H1 (cell line): Measurements from ENCODE around the gene BRD4. TPM values are rescaled to one million over a fixed set of nuclear protein-coding genes. Genes with fewer than 3 reads are reported as not detected.
A peak's percentile ranks its signal among the peaks of the same experiment; 100 is the strongest.

Experiments used
- CTCF ChIA-PET: fragments of 300-600 bp; sonication (Branson Sonifier 250); formaldehyde crosslinking; loops from one replicate; lab custom pipeline; 2021; ENCODE audit not compliant: partially characterized antibody; lab: Charles Lee
- POLR2A ChIA-PET: fragments of 300-600 bp; sonication (Branson Sonifier 250); formaldehyde crosslinking; loops from one replicate; lab custom pipeline; 2021; ENCODE audit warnings: inconsistent platforms; ENCODE audit not compliant: partially characterized antibody; lab: Charles Lee
- DNase-seq, 2 experiments: peaks; one replicate each; pipeline versions ENCODE4 v3.0.0 to v3.0.0-alpha.2; 2010 to 2022; ENCODE audit warnings: low spot score in 2 of 2, low read depth in 1 of 2, mixed read lengths in 1 of 2
- FAIRE-seq: peaks from 2 replicates; lab custom pipeline; 2011; peaks lifted over from hg19 to GRCh38; lab: Jason Lieb, UNC
- H2AFZ ChIP-seq: 2 replicates; pipeline ENCODE4 v1.8.1; 2012; ENCODE audit warnings: low read length, inconsistent platforms
- H2AK5ac ChIP-seq: 2 replicates; pipeline ENCODE4 v1.6.1; 2013; ENCODE audit warnings: low read depth, low read length
- H2BK120ac ChIP-seq: replicated peaks from 2 replicates; pipeline ENCODE3; 2013; ENCODE audit warnings: low read depth, low read length, inconsistent platforms
- H2BK12ac ChIP-seq: 2 replicates; pipeline ENCODE4 v1.6.1; 2013; ENCODE audit warnings: low read depth, low read length
- H2BK15ac ChIP-seq: 2 replicates; pipeline ENCODE4 v1.6.1; 2013; ENCODE audit warnings: low read length
- H2BK20ac ChIP-seq: 2 replicates; pipeline ENCODE4 v1.6.1; 2013; ENCODE audit warnings: low read length
- H2BK5ac ChIP-seq: 2 replicates; pipeline ENCODE4 v1.6.1; 2013; ENCODE audit warnings: low read depth, low read length
- H3K14ac ChIP-seq: 2 replicates; pipeline ENCODE4 v1.6.1; 2013; ENCODE audit warnings: inconsistent platforms; ENCODE audit not compliant: insufficient read length
- H3K18ac ChIP-seq: 2 replicates; pipeline ENCODE4 v1.6.1; 2013; ENCODE audit warnings: low read length; ENCODE audit errors: extremely low read depth
- H3K23ac ChIP-seq: 2 replicates; pipeline ENCODE4 v1.6.1; 2013; ENCODE audit warnings: inconsistent platforms; ENCODE audit not compliant: insufficient read length
- H3K23me2 ChIP-seq: 2 replicates; pipeline ENCODE4 v1.6.1; 2013; ENCODE audit warnings: low read depth, low read length
- H3K27ac ChIP-seq: 2 replicates; pipeline ENCODE4 v1.6.1; 2011; ENCODE audit warnings: low read depth, low read length, inconsistent platforms
- H3K27me3 ChIP-seq, 4 experiments: replicated peaks in 1 of 4; 1 replicate in 1 of 4; 2 replicates in 3 of 4; pipeline versions ENCODE4 v1.6.1 to v1.8.1; 2011 to 2013; ENCODE audit warnings: low read length in 3 of 4, mild to moderate bottlenecking in 3 of 4, inconsistent platforms in 2 of 4, mixed read lengths in 2 of 4, moderate library complexity in 1 of 4; ENCODE audit not compliant: control insufficient read depth in 3 of 4, insufficient read depth in 3 of 4; ENCODE audit errors: extremely low read depth in 1 of 4
- H3K36me3 ChIP-seq, 4 experiments: 2 replicates each; pipeline versions ENCODE4 v1.6.1 to v1.8.1; 2011 to 2013; ENCODE audit warnings: mild to moderate bottlenecking in 4 of 4, low read length in 3 of 4, moderate library complexity in 2 of 4, control low read depth in 1 of 4, inconsistent platforms in 1 of 4; ENCODE audit not compliant: insufficient read depth in 4 of 4, control insufficient read depth in 2 of 4
- H3K4ac ChIP-seq: replicated peaks from 2 replicates; pipeline ENCODE3; 2013; ENCODE audit warnings: low read length, low read depth, mixed read lengths, inconsistent platforms; ENCODE audit not compliant: insufficient read length
- H3K4me1 ChIP-seq, 4 experiments: replicated peaks in 1 of 4; 1 replicate in 1 of 4; 2 replicates in 3 of 4; pipeline versions ENCODE4 v1.6.1 to v1.8.1; 2011 to 2013; ENCODE audit warnings: low read length in 3 of 4, inconsistent platforms in 2 of 4, mixed read lengths in 1 of 4; ENCODE audit not compliant: insufficient read depth in 4 of 4, control insufficient read depth in 3 of 4
- H3K4me2 ChIP-seq, 2 experiments: 2 replicates each; pipeline versions ENCODE4 v1.6.1 to v1.8.1; 2011 to 2013; ENCODE audit warnings: low read depth in 2 of 2, low read length in 2 of 2, control low read depth in 1 of 2, inconsistent platforms in 1 of 2, mild to moderate bottlenecking in 1 of 2; ENCODE audit not compliant: insufficient read depth in 1 of 2
- H3K4me3 ChIP-seq, 4 experiments: fragments of 200-600, 300-600 bp in 1 of 4; sonication (generic), shearing (Covaris generic), sonication (Bioruptor Twin) in 1 of 4; 2 replicates each; pipeline versions ENCODE4 v1.5.1 to v1.8.1; 2011 to 2016; ENCODE audit warnings: low read length in 4 of 4, low read depth in 3 of 4, control low read depth in 2 of 4, inconsistent platforms in 2 of 4, mild to moderate bottlenecking in 2 of 4, mixed read lengths in 1 of 4, moderate library complexity in 1 of 4; ENCODE audit not compliant: insufficient read depth in 2 of 4; ENCODE audit errors: extremely low read depth in 1 of 4
- H3K56ac ChIP-seq: replicated peaks from 2 replicates; pipeline ENCODE3; 2013; ENCODE audit warnings: low read depth, mild to moderate bottlenecking, mixed read lengths, low read length, inconsistent platforms; ENCODE audit not compliant: insufficient read length
- H3K79me1 ChIP-seq: 2 replicates; pipeline ENCODE4 v1.6.1; 2013; ENCODE audit warnings: low read depth, low read length, control low read depth
- H3K79me2 ChIP-seq, 2 experiments: 2 replicates each; pipeline versions ENCODE4 v1.6.1 to v1.8.1; 2012 to 2013; ENCODE audit warnings: low read length in 2 of 2, mild to moderate bottlenecking in 2 of 2, inconsistent platforms in 1 of 2; ENCODE audit not compliant: insufficient read depth in 2 of 2, control insufficient read depth in 1 of 2
- H3K9ac ChIP-seq, 4 experiments: replicated peaks in 1 of 4; 1 replicate in 1 of 4; 2 replicates in 3 of 4; pipeline versions ENCODE4 v1.6.1 to v1.8.1; 2011 to 2013; ENCODE audit warnings: low read depth in 3 of 4, low read length in 3 of 4, control low read depth in 2 of 4, mild to moderate bottlenecking in 2 of 4, moderate library complexity in 2 of 4, inconsistent platforms in 1 of 4; ENCODE audit errors: extremely low read depth in 1 of 4
- H3K9me3 ChIP-seq, 2 experiments: 2 replicates each; pipeline versions ENCODE4 v1.6.1 to v1.8.1; 2012 to 2013; ENCODE audit warnings: mild to moderate bottlenecking in 2 of 2, moderate library complexity in 2 of 2, control low read depth in 1 of 2, inconsistent platforms in 1 of 2, low read depth in 1 of 2, low read length in 1 of 2, mixed read lengths in 1 of 2; ENCODE audit not compliant: insufficient read depth in 2 of 2
- H4K20me1 ChIP-seq, 2 experiments: replicated peaks in 1 of 2; 2 replicates each; pipeline versions ENCODE3 to v1.8.1; 2011 to 2013; ENCODE audit warnings: inconsistent platforms in 2 of 2, low read length in 2 of 2, mild to moderate bottlenecking in 1 of 2; ENCODE audit not compliant: insufficient read depth in 2 of 2, control insufficient read depth in 1 of 2
- H4K5ac ChIP-seq: 2 replicates; pipeline ENCODE4 v1.6.1; 2013; ENCODE audit warnings: low read length, low read depth, mixed read lengths, inconsistent platforms; ENCODE audit not compliant: insufficient read length
- H4K8ac ChIP-seq: 2 replicates; pipeline ENCODE4 v1.8.0; 2013; ENCODE audit warnings: mild to moderate bottlenecking, moderate library complexity, low read length, inconsistent platforms; ENCODE audit not compliant: insufficient read depth; ENCODE audit errors: extremely low read depth
- H4K91ac ChIP-seq: replicated peaks from 2 replicates; pipeline ENCODE3; 2013; ENCODE audit warnings: low read length, mixed read lengths, inconsistent platforms; ENCODE audit not compliant: insufficient read length
- CTCF ChIP-seq, 3 experiments: IDR thresholded peaks; 1 replicate in 2 of 3; 2 replicates in 1 of 3; pipeline versions ENCODE4 v1.5.1 to v1.6.1; 2011; ENCODE audit warnings: low read length in 3 of 3, mild to moderate bottlenecking in 3 of 3, inconsistent platforms in 2 of 3, low read depth in 1 of 3, moderate library complexity in 1 of 3; ENCODE audit not compliant: insufficient read depth in 1 of 3; ENCODE audit errors: control extremely low read depth in 1 of 3
- POLR2AphosphoS5 ChIP-seq: IDR thresholded peaks from 2 replicates; pipeline ENCODE4 v1.6.1; 2011; ENCODE audit warnings: low read depth, low read length
- RAD21 ChIP-seq, 2 experiments: IDR thresholded peaks in 1 of 2; conservative IDR thresholded peaks in 1 of 2; 2 replicates each; pipeline ENCODE4 v1.6.1; 2011; ENCODE audit warnings: low read depth in 2 of 2, low read length in 2 of 2, improper control_type of control experiment in 1 of 2, inconsistent platforms in 1 of 2, mild to moderate bottlenecking in 1 of 2, moderate library complexity in 1 of 2
- SP1 ChIP-seq: IDR thresholded peaks from 2 replicates; pipeline ENCODE4 v1.6.1; 2011; ENCODE audit warnings: low read depth, low read length
- WGBS, 2 experiments: shearing (Covaris generic) in 1 of 2; methylation state at CpG; one replicate each; pipeline versions ENCODE4 v1.1.6 to v1.1.7; 2013 to 2015; ENCODE audit warnings: low lambda C conversion rate in 2 of 2, mixed read lengths in 2 of 2, inconsistent platforms in 1 of 2, low coverage in 1 of 2, missing lambda C conversion rate in 1 of 2; ENCODE audit not compliant: insufficient replicate concordance in 2 of 2, insufficient coverage in 1 of 2, insufficient read length in 1 of 2; ENCODE audit errors: extremely low coverage in 1 of 2, missing lambda C conversion rate in 1 of 2; 5-methylcytosine and 5-hydroxymethylcytosine counted together
- polyA plus RNA-seq, 7 experiments: library from polyadenylated mRNA; depleted of rRNA in 3 of 7; stranded (reverse) in 5 of 7; unstranded in 2 of 7; fragments of >200 nt in 5 of 7; fragments of 200-250 nt in 2 of 7; gene quantifications; 1 replicate in 5 of 7; 2 replicates in 1 of 7; 4 replicates in 1 of 7; pipeline versions ENCODE4 v1.2.1 to v1.2.3, GENCODE V29; 2011 to 2013; ENCODE audit warnings: missing spikeins in 2 of 7, mixed read lengths in 2 of 7
- total RNA-seq: library from RNA; stranded (reverse); fragmentation: NEBNext Ultra II Directional; extraction: Animal tissue kit (Norgen Biotek cat#: 25700); gene quantifications from 2 replicates; pipeline ENCODE4 v1.2.1, GENCODE V29; 2021

The BRD4 gene
- total and polyA plus RNA-seq, 2 of the 8 experiments (the other 6 are each of a cell fraction or from before 2014, with no cell fraction given): 14.1 to 146 TPM

- no peak overlapping the region for H3K27ac ChIP-seq
- CTCF ChIA-PET: interaction anchor here (0.8 to 2.2 kb wide), 7 partner anchors 9 to 94 kb away, joined by 3 to 7 read pairs (median 3); no protein-coding TSS in a partner anchor
- FAIRE-seq: no peak
Measured at GRCh38 chr19:15324791-15325519, 7.4 kb downstream of the BRD4 start.

More at GRCh38 chr19:15324791-15325519, 7.4 kb downstream of the BRD4 start:
- H3K14ac ChIP-seq: no peak overlapping the region
- H3K4me1 ChIP-seq: peaks cover 0 to 18% (median 6%) of the 10 kb centered on the region in 4 experiments
- H2BK20ac ChIP-seq: no peak overlapping the region
- TF ChIP-seq SP1: no peak
- peak in 2 of 3 experiments; percentile 22 to 23; a peak in 3 of 4 replicates for TF ChIP-seq CTCF (IDR thresholded peaks at IDR 0.05; ENCODE audit: control extremely low read depth in 1 of 3, insufficient read depth in 1 of 3, low read depth in 1 of 3, low read length in 3 of 3)
- TF ChIP-seq POLR2AphosphoS5: peak; percentile 44; the same call in 1 of the 2 replicates
- peak in 1 of 2 experiments; percentile 30; a peak in 1 of 4 replicates for TF ChIP-seq RAD21 (IDR thresholded peaks at IDR 0.05 in 1 of 2, conservative IDR thresholded peaks at IDR 0.05 in 1 of 2; ENCODE audit: low read depth in 2 of 2, low read length in 2 of 2)
- H3K79me2 ChIP-seq: peaks cover 92 to 98% of the 10 kb centered on the region in 2 experiments
- H3K79me1 ChIP-seq: peaks cover 7% of the 10 kb centered on the region
- POLR2A ChIA-PET: interaction anchor here (0.8 to 2.1 kb wide), 13 partner anchors 8 to 144 kb away, joined by 3 to 6 read pairs (median 3); partner anchors contain the start of gene AKAP8
- no peak overlapping the region for H4K5ac ChIP-seq
- no peak overlapping the region for H2AFZ ChIP-seq
- no peak overlapping the region for H3K4me3 ChIP-seq
- no peak overlapping the region for H2BK120ac ChIP-seq
- no peaks in the 10 kb centered on the region for H3K36me3 ChIP-seq
- no peaks in the 10 kb centered on the region for H3K23me2 ChIP-seq
- H3K4ac ChIP-seq: no peak overlapping the region
- 85% methylated on average over 6 of the region's 6 CpGs; no CpG with 5 or more reads in 1 of the 2 experiments for WGBS, 2 experiments
- no peak overlapping the region; the same call in 1 of the 2 replicates for H2AK5ac ChIP-seq
- H3K23ac ChIP-seq: no peak overlapping the region
- no peak for DNase-seq
- no peak overlapping the region for H2BK15ac ChIP-seq
- no peak overlapping the region for H2BK12ac ChIP-seq
- no peak overlapping the region for H3K56ac ChIP-seq
- no peak overlapping the region for H2BK5ac ChIP-seq
- no peak overlapping the region for H3K18ac ChIP-seq
- H3K4me2 ChIP-seq: no peak overlapping the region
- no peak overlapping the region for H4K91ac ChIP-seq
- no peaks in the 10 kb centered on the region for H3K27me3 ChIP-seq
- peak overlapping the region; percentile 6; the same call in 1 of the 2 replicates for H4K8ac ChIP-seq
- H3K9ac ChIP-seq: no peak overlapping the region; a peak in 1 of 7 replicates
- peaks cover 55 to 66% of the 10 kb centered on the region in 2 experiments for H4K20me1 ChIP-seq
- no peaks in the 10 kb centered on the region for H3K9me3 ChIP-seq
